K562 (cell line): ENCODE measurements around the gene MAGEA9B. TPM values are rescaled to one million over a fixed set of nuclear protein-coding genes. Genes with fewer than 3 reads are reported as not detected.

Experiments
- ATAC-seq: fragments of 200-7000 bp; cut with Tn5 transposase; 3 replicates; pipeline ENCODE4 v1.9.1; 2020; ENCODE audit warnings: moderate library complexity
- BruUV-seq: library from RNA; stranded (reverse); fragments of 400-500 nt; replicated peaks from 2 replicates; lab custom pipeline; 2021; lab: Mats Ljungman, UMichigan
- CTCF ChIA-PET: fragments of 300-600 bp; formaldehyde crosslinking; extraction: SDS; loops from one replicate; lab custom pipeline; 2021; ENCODE audit warnings: low intra/inter-chr PET ratio; lab: Yijun Ruan, JAX
- POLR2A ChIA-PET: fragments of 300-600, 350-650 bp; sonication (Branson Sonifier 250); formaldehyde crosslinking; extraction: SDS; loops from one replicate; lab custom pipeline; 2021; ENCODE audit warnings: antibody characterized with exemption, inconsistent platforms; lab: Yijun Ruan, JAX
- DNase-seq, 4 experiments: peaks; one replicate each; pipeline versions ENCODE4 v3.0.0 to v3.0.0-alpha.2; 2011 to 2018; ENCODE audit warnings: low spot score in 3 of 4, mixed read lengths in 3 of 4; ENCODE audit errors: extremely low read depth in 1 of 4
- FAIRE-seq: peaks from 2 replicates; lab custom pipeline; 2011; peaks lifted over from hg19 to GRCh38; lab: Jason Lieb, UNC
- H2AFZ ChIP-seq: 2 replicates; pipeline ENCODE4 v1.6.0; 2011; ENCODE audit warnings: low read depth, low read length, control low read depth, inconsistent platforms
- H3K27ac ChIP-seq: fragments of 200-600 bp; 3 replicates; pipeline ENCODE4 v1.8.0; 2011; ENCODE audit warnings: low read depth, mild to moderate bottlenecking, control low read depth, inconsistent platforms, low read length, moderate library complexity, mixed read lengths; ENCODE audit errors: extremely low read depth
- H3K27me3 ChIP-seq, 2 experiments: fragments of 300-600 bp in 1 of 2; 2 replicates in 1 of 2; 3 replicates in 1 of 2; pipeline versions ENCODE4 v1.6.0 to v1.8.0; 2011; ENCODE audit warnings: inconsistent platforms in 2 of 2, low read length in 2 of 2, mild to moderate bottlenecking in 1 of 2, mixed read lengths in 1 of 2, moderate library complexity in 1 of 2; ENCODE audit not compliant: control insufficient read depth in 2 of 2, insufficient read depth in 2 of 2
- H3K36me3 ChIP-seq: fragments of 300-600 bp; 3 replicates; pipeline ENCODE4 v1.8.0; 2011; ENCODE audit warnings: mild to moderate bottlenecking, low read length, inconsistent platforms; ENCODE audit not compliant: control insufficient read depth, insufficient read depth
- H3K4me1 ChIP-seq, 2 experiments: fragments of 200-600 bp in 1 of 2; replicated peaks in 1 of 2; 2 replicates in 1 of 2; 3 replicates in 1 of 2; pipeline versions ENCODE4 v1.5.1 to v1.8.0; 2011; ENCODE audit warnings: inconsistent platforms in 2 of 2, low read length in 2 of 2, mild to moderate bottlenecking in 1 of 2, mixed read lengths in 1 of 2, moderate library complexity in 1 of 2; ENCODE audit not compliant: control insufficient read depth in 2 of 2, insufficient read depth in 2 of 2
- H3K4me2 ChIP-seq: 2 replicates; pipeline ENCODE4 v1.6.1; 2011; ENCODE audit warnings: low read length, control low read depth, inconsistent platforms, mixed read lengths; ENCODE audit not compliant: insufficient read depth
- H3K4me3 ChIP-seq: fragments of 200-600 bp; sonication (generic), shearing (Covaris generic); 2 replicates; pipeline ENCODE4 v1.5.1; 2016; ENCODE audit warnings: control low read depth, inconsistent platforms
- H3K79me2 ChIP-seq: fragments of 200-600 bp; 3 replicates; pipeline ENCODE4 v1.8.0; 2011; ENCODE audit warnings: low read length, inconsistent platforms; ENCODE audit not compliant: control insufficient read depth, insufficient read depth
- H3K9ac ChIP-seq, 2 experiments: 2 replicates each; pipeline versions ENCODE4 v1.6.0 to v1.6.1; 2011; ENCODE audit warnings: low read depth in 2 of 2, low read length in 2 of 2, control low read depth in 1 of 2, inconsistent platforms in 1 of 2, mild to moderate bottlenecking in 1 of 2, mixed read lengths in 1 of 2; ENCODE audit not compliant: insufficient read depth in 1 of 2
- H3K9me1 ChIP-seq: one replicate; pipeline ENCODE4 v1.6.0; 2011; ENCODE audit warnings: inconsistent platforms, mild to moderate bottlenecking, low read length, moderate library complexity; ENCODE audit not compliant: control insufficient read depth, insufficient read depth
- H3K9me3 ChIP-seq: replicated peaks from 2 replicates; pipeline ENCODE4 v1.5.1; 2011; ENCODE audit warnings: low read depth, low read length, inconsistent platforms; ENCODE audit not compliant: control insufficient read depth, insufficient read depth
- H4K20me1 ChIP-seq: replicated peaks from 2 replicates; pipeline ENCODE4 v1.6.1; 2011; ENCODE audit warnings: low read length, inconsistent platforms, mixed read lengths; ENCODE audit not compliant: control insufficient read depth, insufficient read depth
- DACH1 ChIP-seq: fragments of 450-650 bp; IDR thresholded peaks from 2 replicates; pipeline ENCODE4 v1.6.1; 2018; ENCODE audit not compliant: partially characterized antibody
- HDAC1 ChIP-seq, 2 experiments: fragments of 450-650 bp; IDR thresholded peaks; 2 replicates each; pipeline ENCODE4 v1.6.1; 2016 to 2017; ENCODE audit warnings: inconsistent platforms in 1 of 2, mild to moderate bottlenecking in 1 of 2, moderate library complexity in 1 of 2
- HDGF ChIP-seq: fragments of 450-650 bp; IDR thresholded peaks from 2 replicates; pipeline ENCODE4 v1.6.1; 2016
- MAZ ChIP-seq, 2 experiments: fragments of 450-650 bp in 1 of 2; sonication (generic) in 1 of 2; formaldehyde crosslinking; IDR thresholded peaks in 1 of 2; conservative IDR thresholded peaks in 1 of 2; 2 replicates each; pipeline versions ENCODE4 v1.4.0 to v1.5.0; 2020; ENCODE audit warnings: mild to moderate bottlenecking in 1 of 2, missing genetic modification reagents in 1 of 2
- MNT ChIP-seq, 2 experiments: fragments of 450-650 bp; conservative IDR thresholded peaks; 2 replicates each; pipeline ENCODE4 v1.6.1; 2017; ENCODE audit warnings: mild to moderate bottlenecking in 2 of 2, moderate library complexity in 2 of 2
- PRDM10 ChIP-seq: fragments of 450-650 bp; IDR thresholded peaks from 2 replicates; pipeline ENCODE4 v1.6.1; 2018; ENCODE audit not compliant: partially characterized antibody
- SIN3A ChIP-seq, 2 experiments: fragments of 150-350 bp in 1 of 2; IDR thresholded peaks; 2 replicates each; pipeline ENCODE4 v1.6.1; 2011 to 2016; ENCODE audit warnings: borderline replicate concordance in 2 of 2, low read depth in 2 of 2, low read length in 2 of 2, mild to moderate bottlenecking in 2 of 2, moderate library complexity in 2 of 2; ENCODE audit not compliant: control insufficient read depth in 1 of 2
- SP1 ChIP-seq: sonication (generic); formaldehyde crosslinking; IDR thresholded peaks from 2 replicates; pipeline ENCODE4 v1.8.1; 2022; ENCODE audit warnings: mild to moderate bottlenecking, missing genetic modification reagents
- SPI1 ChIP-seq: IDR thresholded peaks from 2 replicates; pipeline ENCODE4 v1.6.1; 2011; ENCODE audit warnings: low read depth, low read length, control low read depth, borderline replicate concordance
- TFAP4 ChIP-seq: sonication (generic); formaldehyde crosslinking; IDR thresholded peaks from 2 replicates; pipeline ENCODE4 v1.8.0; 2022; ENCODE audit warnings: missing genetic modification reagents, mild to moderate bottlenecking, moderate library complexity, borderline replicate concordance
- YBX1 ChIP-seq: fragments of 450-650 bp; IDR thresholded peaks from 2 replicates; pipeline ENCODE4 v1.7.1; 2016; ENCODE audit warnings: mild to moderate bottlenecking
- ZNF263 ChIP-seq: sonication (generic); formaldehyde crosslinking; IDR thresholded peaks from 2 replicates; pipeline ENCODE4 v1.8.0; 2022; ENCODE audit warnings: mild to moderate bottlenecking, missing genetic modification reagents, borderline replicate concordance
- ZSCAN32 ChIP-seq: fragments of 450-650 bp; formaldehyde crosslinking; IDR thresholded peaks from 2 replicates; pipeline ENCODE4 v1.4.0; 2020; ENCODE audit warnings: mild to moderate bottlenecking, moderate library complexity
- WGBS: fragments of 100-300 bp; shearing (Covaris generic); methylation state at CpG from one replicate; pipeline ENCODE4 v1.1.6; 2016; ENCODE audit warnings: low coverage, mixed read lengths; ENCODE audit not compliant: insufficient coverage; ENCODE audit errors: missing lambda C conversion rate; 5-methylcytosine and 5-hydroxymethylcytosine counted together
- in situ Hi-C: fragments of 300-500 bp; cut with MboI; formaldehyde crosslinking; loops from 4 replicates; pipeline ENCODE4 v1.15.0; 2018; ENCODE audit warnings: inconsistent platforms, mixed read lengths
- intact Hi-C: fragments of 100-400 bp; cut with micrococcal nuclease; formaldehyde crosslinking; loops from 2 replicates; pipeline ENCODE4 v1.14.2; 2022
- polyA plus RNA-seq, 8 experiments: library from polyadenylated mRNA; depleted of rRNA in 4 of 8; stranded (reverse) in 5 of 8; unstranded in 3 of 8; fragments of >200 nt; fragmentation: Nextera tagmentation in 2 of 8; fragmentation: Illumina TruSeq in 1 of 8; extraction: Ambion mirVana in 2 of 8; extraction: Trizol in 1 of 8; gene quantifications; 2 replicates each; pipeline versions ENCODE4 v1.2.1 to v1.2.3, GENCODE V29; 2011 to 2014; ENCODE audit warnings: inconsistent platforms in 1 of 8, missing spikeins in 1 of 8
- total RNA-seq, 7 experiments: library from RNA; depleted of rRNA in 6 of 7; stranded (reverse); fragments of >200 nt in 6 of 7; fragmentation: Illumina TruSeq in 2 of 7; extraction: Trizol in 2 of 7; gene quantifications; 2 replicates each; pipeline versions ENCODE4 v1.2.1 to v1.2.3, GENCODE V29; 2011 to 2021; ENCODE audit warnings: low replicate concordance in 1 of 7

Gene MAGEA9B
- total and polyA plus RNA-seq, 9 of the 15 experiments (the other 6 are each of a cell fraction or from before 2014, with no cell fraction given): 11.2 to 31.2 (median 14.1) TPM

GRCh38 chrX:149539283-149540130, 47.8 kb downstream of the MAGEA9B start:
- ATAC-seq (peak; percentile 85), FAIRE-seq (peak; percentile 96), DNase-seq (peak; percentile 77 to 93 (median 84))
- peak overlapping the region; percentile 81 for H3K4me2 ChIP-seq
- ChIA-PET CTCF (interaction anchor here (0.6 kb wide), 1 partner anchor 25 kb away, joined by 4 read pairs; no protein-coding TSS in a partner anchor), POLR2A (interaction anchor here (1.2 kb wide), 1 partner anchor 12 kb away, joined by 3 read pairs; no protein-coding TSS in a partner anchor)
- H3K27me3 ChIP-seq: no peaks in the 10 kb centered on the region
- no peak overlapping the region; the same call in 2 of the 3 replicates for H3K27ac ChIP-seq
- peaks cover 9% of the 10 kb centered on the region; the same call in 1 of the 3 replicates for H3K79me2 ChIP-seq
- H3K36me3 ChIP-seq: no peaks in the 10 kb centered on the region
- H4K20me1 ChIP-seq: no peaks in the 10 kb centered on the region; the same call in 1 of the 2 replicates
- in situ Hi-C loops: loop anchor here (10.0 kb wide), 1 partner anchor 405 kb away; no protein-coding TSS in a partner anchor
- peak overlapping the region; percentile 58 for H3K4me3 ChIP-seq
- H3K9me3 ChIP-seq: no peaks in the 10 kb centered on the region
- peak overlapping the region; percentile 86; the same call in 1 of the 2 replicates for H2AFZ ChIP-seq
- no peaks in the 10 kb centered on the region for H3K9me1 ChIP-seq
- intact Hi-C loops: loop anchor here (5.0 kb wide), 1 partner anchor 32 kb away; the partner anchor contains the start of gene IDS
- peaks cover 8 to 16% of the 10 kb centered on the region in 2 experiments; a peak in 4 of 5 replicates for H3K4me1 ChIP-seq
- WGBS: 0% methylated on average over 1 of the region's 34 CpGs
- H3K9ac ChIP-seq: peak overlapping the region in 1 of 2 experiments; percentile 88; a peak in 2 of 4 replicates
- no TSS peak for BruUV-seq
- TF ChIP-seq TFAP4 (CRISPR knock-in tag): peak; percentile 91
- TF ChIP-seq HDAC1 (IDR thresholded peaks at IDR 0.05): peak in 1 of 2 experiments; percentile 51; a peak in 2 of 4 replicates
- peak; percentile 47; the same call in 1 of the 2 replicates for TF ChIP-seq SPI1
- 0 out of 2 replicates have a peak, but pooled peaks have one; percentile 45 for TF ChIP-seq HDGF
- TF ChIP-seq ZSCAN32: no peak
- TF ChIP-seq MAZ (CRISPR knock-in tag; conservative IDR thresholded peaks at IDR 0.05 in 1 of 2, IDR thresholded peaks at IDR 0.05 in 1 of 2): peak in 1 of 2 experiments; percentile 25; a peak in 1 of 4 replicates
- TF ChIP-seq SIN3A (IDR thresholded peaks at IDR 0.05; ENCODE audit: borderline replicate concordance in 2 of 2, control insufficient read depth in 1 of 2, low read depth in 2 of 2, low read length in 2 of 2): 0 out of 4 replicates have a peak, but pooled peaks of 1 of the 2 experiments have one; percentile 39
- TF ChIP-seq YBX1: no peak
- TF ChIP-seq PRDM10: peak; percentile 34
- peak in 1 of 2 experiments; percentile 50; a peak in 2 of 4 replicates for TF ChIP-seq MNT (conservative IDR thresholded peaks at IDR 0.05)
- peak; percentile 85; the same call in 1 of the 2 replicates for TF ChIP-seq ZNF263
- peak; percentile 79 for TF ChIP-seq DACH1
- TF ChIP-seq SP1: peak; percentile 64; the same call in 1 of the 2 replicates
